KMS-11 (cell line): ENCODE data around the gene PNCK.

ENCODE experiments used
- H2AFZ ChIP-seq: fragments of 200-600 bp; sonication (generic); 2 replicates; pipeline ENCODE4 v1.6.1; 2016; ENCODE audit warnings: antibody characterized with exemption, mixed run types, low read depth
- H3K27ac ChIP-seq: fragments of 200-600 bp; sonication (generic); 2 replicates; pipeline ENCODE4 v1.6.1; 2016; ENCODE audit warnings: mild to moderate bottlenecking, mixed run types
- H3K27me3 ChIP-seq: fragments of 200-600 bp; sonication (generic); 2 replicates; pipeline ENCODE4 v1.6.1; 2017; ENCODE audit warnings: mild to moderate bottlenecking, low read depth, mixed run types, moderate library complexity; ENCODE audit not compliant: insufficient read depth
- H3K36me3 ChIP-seq: fragments of 200-600 bp; sonication (generic); 2 replicates; pipeline ENCODE4 v1.6.1; 2017; ENCODE audit warnings: mild to moderate bottlenecking, mixed run types; ENCODE audit not compliant: insufficient read depth
- H3K4me1 ChIP-seq: fragments of 200-600 bp; sonication (generic); 2 replicates; pipeline ENCODE4 v1.6.1; 2016; ENCODE audit warnings: mild to moderate bottlenecking, low read depth, mixed run types; ENCODE audit not compliant: poor library complexity, severe bottlenecking
- H3K4me2 ChIP-seq: fragments of 200-600 bp; sonication (generic); 2 replicates; pipeline ENCODE4 v1.7.0; 2016; ENCODE audit warnings: mild to moderate bottlenecking, mixed run types
- H3K4me3 ChIP-seq: fragments of 200-600 bp; sonication (generic); IDR thresholded peaks from 2 replicates; pipeline ENCODE4 v1.6.1; 2017; ENCODE audit warnings: low read depth, low read length, mixed read lengths; ENCODE audit not compliant: insufficient read depth
- H3K79me2 ChIP-seq: fragments of 200-600 bp; sonication (generic); 2 replicates; pipeline ENCODE4 v1.6.1; 2016; ENCODE audit warnings: low read depth, mixed run types; ENCODE audit not compliant: insufficient read depth
- H3K9ac ChIP-seq: fragments of 200-600 bp; sonication (generic); 2 replicates; pipeline ENCODE4 v1.6.1; 2016; ENCODE audit warnings: mild to moderate bottlenecking, mixed run types
- H4K20me1 ChIP-seq: fragments of 200-600 bp; sonication (generic); 2 replicates; pipeline ENCODE4 v1.6.1; 2016; ENCODE audit warnings: mild to moderate bottlenecking, mixed run types; ENCODE audit not compliant: insufficient read depth
- CTCF ChIP-seq: fragments of 200-600 bp; sonication (generic); conservative IDR thresholded peaks from 2 replicates; pipeline ENCODE4 v1.6.1; 2017; ENCODE audit warnings: low read depth, mild to moderate bottlenecking, antibody characterized with exemption, low read length, moderate library complexity, mixed read lengths

The PNCK gene

GRCh38 chrX:153650959-153651358 lies 22.7 kb downstream of the PNCK start:
- no peaks in the 10 kb centered on the region for H3K36me3 ChIP-seq
- no peaks in the 10 kb centered on the region for H3K79me2 ChIP-seq
- H3K4me2 ChIP-seq: no peak overlapping the region
- H3K27ac ChIP-seq: no peak overlapping the region
- TF ChIP-seq CTCF: no peak
- H4K20me1 ChIP-seq: no peaks in the 10 kb centered on the region
- no peaks in the 10 kb centered on the region for H3K4me1 ChIP-seq
- H3K27me3 ChIP-seq: peaks cover 13% of the 10 kb centered on the region; the same call in 1 of the 2 replicates
- H3K9ac ChIP-seq: no peak overlapping the region
- H2AFZ ChIP-seq: no peak overlapping the region
- no peak overlapping the region for H3K4me3 ChIP-seq

GRCh38 chrX:153649915-153650782 lies 23.5 kb downstream of the PNCK start:
- no peak for TF ChIP-seq CTCF
- Histone ChIP-seq H3K79me2 (no peaks in the 10 kb centered on the region), H3K4me1 (no peaks in the 10 kb centered on the region), H4K20me1 (no peaks in the 10 kb centered on the region), H3K4me2 (no peak overlapping the region), H3K27me3 (peaks cover 20% of the 10 kb centered on the region; the same call in 1 of the 2 replicates), H3K9ac (no peak overlapping the region), H3K27ac (no peak overlapping the region), H3K36me3 (no peaks in the 10 kb centered on the region), H3K4me3 (no peak overlapping the region), H2AFZ (no peak overlapping the region)

- Histone ChIP-seq H3K9ac (no peak overlapping the region), H3K27me3 (peaks cover 26% of the 10 kb centered on the region; the same call in 1 of the 2 replicates), H3K79me2 (no peaks in the 10 kb centered on the region), H3K27ac (no peak overlapping the region), H3K36me3 (no peaks in the 10 kb centered on the region), H3K4me1 (no peaks in the 10 kb centered on the region), H3K4me2 (no peak overlapping the region), H2AFZ (no peak overlapping the region), H3K4me3 (no peak overlapping the region), H4K20me1 (no peaks in the 10 kb centered on the region)
- no peak for TF ChIP-seq CTCF
Observed at GRCh38 chrX:153649178-153649914, 24.3 kb downstream of the PNCK start.

GRCh38 chrX:153648358-153649177 lies 25.0 kb downstream of the PNCK start:
- H2AFZ ChIP-seq: no peak overlapping the region
- no peaks in the 10 kb centered on the region for H3K79me2 ChIP-seq
- H3K27ac ChIP-seq: no peak overlapping the region
- H3K27me3 ChIP-seq: peaks cover 27% of the 10 kb centered on the region; the same call in 1 of the 2 replicates
- no peak overlapping the region for H3K4me3 ChIP-seq
- H3K4me1 ChIP-seq: no peaks in the 10 kb centered on the region
- no peak overlapping the region for H3K4me2 ChIP-seq
- no peak overlapping the region for H3K9ac ChIP-seq
- TF ChIP-seq CTCF: no peak
- no peaks in the 10 kb centered on the region for H3K36me3 ChIP-seq
- H4K20me1 ChIP-seq: no peaks in the 10 kb centered on the region
